Stimulated activated CD8-positive, alpha-beta memory T cell treated with anti-CD3 and anti-CD28 coated beads, Interleukin-12 subunit alpha, Interleukin-12 subunit beta, amount 100 ng/mL, for 4 hours (primary cell): ENCODE results near the gene CD180.

Experiments used
- DNase-seq: peaks from one replicate; pipeline ENCODE4 v3.0.0-alpha.2; 2020; ENCODE audit warnings: low read depth

The CD180 gene

GRCh38 chr5:67211926-67212325 is 15.3 kb upstream of the CD180 start:
- DNase-seq, result no peak

- DNase-seq, result no peak
These were observed 12.7 kb upstream of the CD180 start for GRCh38 chr5:67209141-67209771.

DNA sequence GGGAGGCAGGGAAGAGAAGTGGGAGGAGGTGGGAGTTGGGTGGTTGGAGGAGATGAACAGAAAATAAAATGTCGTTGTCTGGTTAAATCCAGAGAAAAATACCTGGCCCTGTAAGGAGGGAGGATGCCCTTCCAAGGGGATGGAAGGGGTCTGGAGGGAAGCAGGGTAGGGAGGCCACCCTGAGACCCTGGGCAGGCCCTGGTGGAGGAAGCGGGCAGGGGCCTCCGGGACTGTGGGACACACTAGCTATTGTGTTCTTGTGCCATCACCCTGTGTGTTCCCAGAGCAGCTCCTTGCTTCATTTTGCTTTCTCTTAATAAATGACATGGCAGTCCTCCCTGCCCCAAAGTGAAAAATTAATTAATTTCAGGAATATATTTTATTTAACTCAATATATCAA is 11.8 kb upstream of the CD180 start:
- DNase-seq, result no peak

GRCh38 chr5:67206929-67207328 is 10.3 kb upstream of the CD180 start:
- peak; percentile 40 for DNase-seq

GRCh38 chr5:67206461-67206860 is 9.9 kb upstream of the CD180 start:
- no peak for DNase-seq

- DNase-seq, result no peak
These were observed 9.4 kb upstream of the CD180 start for GRCh38 chr5:67205981-67206380.

DNA sequence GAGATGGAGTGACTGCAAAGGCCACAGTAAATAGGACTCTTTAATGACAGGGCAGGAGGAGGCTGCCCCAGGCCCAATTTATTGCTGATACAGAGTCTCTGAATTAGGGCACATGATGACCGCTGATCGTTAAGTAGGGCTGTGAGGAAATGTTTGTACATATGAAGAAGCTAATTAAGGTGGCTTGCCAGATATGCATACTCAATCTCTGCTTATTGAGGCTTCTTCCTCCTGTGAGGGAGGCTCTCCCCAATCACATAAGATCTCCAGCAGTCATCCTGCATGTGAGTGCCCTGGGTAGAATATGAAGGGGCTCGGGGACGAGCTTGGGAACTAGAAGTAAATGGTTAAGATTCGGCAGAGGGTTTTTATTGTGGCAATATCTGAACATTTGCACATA is 8.2 kb upstream of the CD180 start:
- DNase-seq, result no peak

DNA sequence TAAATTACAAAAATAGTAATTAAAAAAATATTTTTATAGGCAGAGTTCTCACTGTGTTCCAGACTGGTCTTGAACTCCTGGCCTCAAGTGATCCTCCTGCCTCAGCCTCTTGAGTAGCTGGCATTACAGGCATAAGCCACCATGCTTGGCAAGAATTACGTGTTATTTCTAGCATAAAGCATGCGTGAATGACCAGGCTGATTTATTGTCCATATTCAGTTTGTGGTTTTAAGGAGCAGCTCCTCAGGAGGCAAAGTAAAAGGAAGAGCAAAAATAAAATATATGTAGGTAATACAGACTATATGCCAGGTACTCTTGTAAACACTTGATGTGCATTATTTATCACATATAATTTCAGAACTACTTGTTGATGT is 7.1 kb upstream of the CD180 start:
- no peak for DNase-seq

- DNase-seq, result no peak
These were observed 6.2 kb upstream of the CD180 start for GRCh38 chr5:67202828-67203227.

DNA sequence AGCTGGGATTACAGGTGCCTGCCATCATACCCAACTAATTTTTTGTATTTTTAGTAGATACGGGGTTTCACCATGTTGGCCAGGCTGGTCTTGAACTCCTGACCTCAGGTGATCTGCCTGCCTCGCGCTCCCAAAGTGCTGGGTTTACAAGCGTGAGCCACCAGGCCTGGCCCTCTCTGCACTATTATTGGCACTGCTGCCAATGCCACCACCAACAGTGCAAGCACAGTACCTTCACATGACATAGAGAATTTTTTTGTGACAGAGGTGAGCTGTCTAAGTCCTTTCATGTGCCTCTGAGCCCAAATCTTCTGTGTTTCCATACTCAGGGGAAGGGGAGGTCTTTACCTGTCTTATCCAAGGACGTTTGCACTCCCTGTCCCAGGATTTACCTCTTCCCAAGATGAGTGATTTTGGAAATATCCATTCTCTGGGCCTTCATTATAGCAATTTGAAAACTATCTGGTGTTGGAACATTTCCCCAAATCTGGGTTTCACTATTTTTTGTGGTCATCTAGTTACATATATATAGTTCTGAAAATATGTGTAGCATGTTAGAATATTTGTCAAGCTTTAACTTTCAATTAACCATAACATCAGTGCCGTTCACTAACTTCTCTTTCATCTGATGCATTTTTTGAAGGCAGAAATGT is 5.4 kb upstream of the CD180 start:
- no peak for DNase-seq

GRCh38 chr5:67200809-67201562 is 4.4 kb upstream of the CD180 start:
- DNase-seq, result no peak

GRCh38 chr5:67199859-67200258 is 3.3 kb upstream of the CD180 start:
- no peak for DNase-seq

DNA sequence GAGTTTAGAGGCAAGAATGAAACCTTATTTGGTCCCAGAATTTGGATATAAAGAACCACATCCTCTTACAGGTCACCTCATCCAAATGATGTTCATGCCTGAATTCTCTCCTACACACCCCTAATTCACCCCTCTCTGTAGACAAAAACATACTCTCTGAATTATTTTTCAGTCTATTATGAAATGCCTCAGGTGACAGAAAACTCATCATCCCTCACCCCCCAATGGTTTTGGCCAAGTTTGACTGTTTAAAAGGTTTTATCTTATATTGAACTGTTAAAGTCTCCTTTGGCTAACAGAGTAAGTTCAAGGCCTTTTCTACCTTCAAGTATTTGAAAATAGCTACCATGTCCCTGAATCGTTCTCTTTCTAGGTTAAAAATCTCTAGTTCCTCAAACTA is 2.3 kb upstream of the CD180 start:
- DNase-seq, result no peak

DNA sequence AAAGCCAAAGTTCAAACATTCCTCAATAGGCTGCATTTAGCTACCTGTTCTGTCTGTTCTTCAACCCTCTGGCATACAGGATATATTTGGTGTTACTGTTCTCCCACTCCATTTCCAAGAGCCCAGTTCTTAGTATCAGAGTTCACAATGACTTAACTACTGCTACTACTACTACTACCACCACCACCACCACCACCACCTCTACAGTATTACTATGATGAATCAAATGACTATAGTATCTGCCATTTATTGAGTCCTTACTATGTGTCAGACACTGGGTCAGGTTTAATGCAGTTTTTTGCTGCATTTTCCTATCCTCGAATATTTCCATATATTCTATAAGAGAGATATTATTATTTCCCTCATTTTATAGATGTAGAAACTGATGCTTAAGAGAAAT is 937 bp upstream of the CD180 start:
- DNase-seq, result no peak

GRCh38 chr5:67195406-67196275 is 958 bp downstream of the CD180 start:
- DNase-seq, result no peak

DNA sequence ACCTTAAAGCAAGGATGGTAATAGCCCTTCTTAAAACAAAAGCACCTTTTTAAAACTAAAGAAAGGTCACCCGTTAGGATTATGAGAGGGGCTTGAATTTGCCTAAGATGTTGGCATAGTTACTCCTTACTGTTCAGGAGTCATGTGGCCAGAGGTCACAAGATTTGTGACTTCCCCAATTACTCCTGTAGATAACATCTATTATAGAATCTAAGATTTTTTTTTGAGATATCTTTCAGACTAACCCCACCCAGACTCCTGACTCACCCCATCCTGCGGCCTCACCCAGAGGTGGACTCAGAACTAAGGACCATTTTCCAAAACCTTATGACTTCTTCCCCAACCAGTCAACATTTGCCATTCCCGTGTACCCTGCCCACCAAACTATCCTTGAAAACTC is 2.4 kb downstream of the CD180 start:
- no peak for DNase-seq

GRCh38 chr5:67193439-67193807 is 3.2 kb downstream of the CD180 start:
- no peak for DNase-seq

GRCh38 chr5:67192719-67193438 is 3.7 kb downstream of the CD180 start:
- no peak for DNase-seq

GRCh38 chr5:67190861-67191260 is 5.7 kb downstream of the CD180 start:
- DNase-seq, result no peak

DNA sequence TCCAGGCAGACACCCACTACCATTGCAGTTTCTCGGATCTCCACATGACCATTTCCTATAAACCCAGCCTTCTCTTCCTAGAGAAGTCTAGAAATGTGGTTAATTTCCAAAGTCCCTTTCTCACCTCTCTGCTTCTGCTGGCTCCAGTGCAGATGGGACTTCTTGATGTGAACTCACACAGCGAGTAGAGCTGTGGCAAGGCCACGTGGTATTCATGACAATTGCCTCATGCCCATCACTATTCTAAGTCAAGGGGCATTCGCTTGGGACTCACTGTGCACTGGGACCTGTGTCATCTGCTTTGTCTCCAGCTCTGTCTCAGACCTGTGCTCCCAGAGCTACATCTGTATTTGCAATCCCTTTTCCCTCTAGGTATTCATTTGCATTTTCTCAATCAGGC is 6.2 kb downstream of the CD180 start:
- no peak for DNase-seq

DNA sequence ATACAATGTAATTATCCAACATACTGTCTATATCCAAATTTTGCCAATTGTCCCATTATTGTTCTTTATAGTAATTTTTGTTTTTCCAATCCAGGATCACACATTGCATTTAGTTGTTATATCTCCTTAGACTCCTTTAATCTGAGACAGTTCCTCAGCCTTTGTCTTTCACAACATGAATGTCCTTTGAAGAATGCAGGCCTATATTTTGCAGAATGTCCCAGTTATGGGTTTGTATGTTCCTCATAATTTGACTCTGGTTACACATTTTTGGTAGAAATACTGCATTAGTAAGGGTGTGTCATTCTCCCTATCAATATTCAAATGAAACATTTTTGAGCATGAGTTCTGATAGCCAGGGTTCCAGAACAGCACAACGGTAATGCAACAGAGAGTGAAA is 6.7 kb downstream of the CD180 start:
- no peak for DNase-seq

- DNase-seq, result no peak
These were observed 7.6 kb downstream of the CD180 start for GRCh38 chr5:67189079-67189354.
